Glutamatergic neuron (in vitro differentiated cells): ENCODE data around the gene AP2B1. TPM values are rescaled to one million over a fixed set of nuclear protein-coding genes. Genes with fewer than 3 reads are reported as not detected.
A peak's percentile ranks its signal among the peaks of the same experiment; 100 is the strongest.

Experiments used
- DNase-seq: peaks from one replicate; pipeline ENCODE4 v3.0.0; 2022
- H3K27ac Mint-ChIP-seq: one replicate; pipeline ENCODE4 v1.8.0; 2020; ENCODE audit warnings: mild to moderate bottlenecking, mixed read lengths, inconsistent platforms; ENCODE audit not compliant: unreplicated experiment
- H3K27me3 Mint-ChIP-seq: one replicate; pipeline ENCODE4 v1.8.0; 2020; ENCODE audit warnings: mild to moderate bottlenecking, moderate library complexity, mixed read lengths, inconsistent platforms; ENCODE audit not compliant: unreplicated experiment
- H3K36me3 Mint-ChIP-seq: one replicate; pipeline ENCODE4 v1.8.0; 2020; ENCODE audit warnings: mild to moderate bottlenecking, mixed read lengths, inconsistent platforms; ENCODE audit not compliant: unreplicated experiment
- H3K4me1 Mint-ChIP-seq: one replicate; pipeline ENCODE4 v1.8.0; 2020; ENCODE audit warnings: mild to moderate bottlenecking, low read depth, mixed read lengths, inconsistent platforms; ENCODE audit not compliant: unreplicated experiment
- H3K4me3 Mint-ChIP-seq: one replicate; pipeline ENCODE4 v1.8.0; 2020; ENCODE audit warnings: mild to moderate bottlenecking, mixed read lengths, inconsistent platforms; ENCODE audit not compliant: unreplicated experiment
- H3K9me3 Mint-ChIP-seq: one replicate; pipeline ENCODE4 v1.8.0; 2020; ENCODE audit warnings: mild to moderate bottlenecking, moderate library complexity, mixed read lengths, inconsistent platforms; ENCODE audit not compliant: unreplicated experiment
- total RNA-seq: library from RNA; stranded (reverse); fragmentation: NEBNext Ultra II Directional; extraction: Animal tissue kit (Norgen Biotek cat#: 25700); gene quantifications from one replicate; pipeline ENCODE4 v1.2.1, GENCODE V29; 2021; ENCODE audit not compliant: unreplicated experiment
- TF ChIP-seq, protein P1 (sequence below): fragments of 200-600 bp; sonication (generic); IDR thresholded peaks from one replicate; pipeline ENCODE4 v1.5.0; 2021; ENCODE audit not compliant: partially characterized antibody, unreplicated experiment

Gene AP2B1
- total RNA-seq, 1 donor from 2014 or later = 316 TPM

DNA sequence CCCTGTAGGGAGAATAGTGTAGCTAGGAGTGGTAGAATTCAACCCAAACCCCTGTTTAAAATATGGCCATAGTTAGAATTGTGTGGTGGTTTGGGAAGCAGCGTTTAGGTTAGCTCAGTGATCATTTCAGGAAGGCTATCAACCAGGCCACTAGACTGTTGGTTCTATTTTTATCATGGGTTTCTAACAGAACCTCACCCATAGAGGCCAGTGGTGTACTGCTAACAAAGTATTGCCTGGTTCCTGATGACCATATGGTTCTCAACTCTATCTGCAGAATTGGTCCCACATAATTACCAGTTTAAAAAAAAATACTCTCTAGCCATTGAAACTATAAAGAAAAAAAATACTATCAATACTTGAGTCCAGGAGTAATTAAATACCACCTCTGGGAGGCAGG is 73.8 kb downstream of the AP2B1 start:
- Mint-ChIP-seq H3K9me3 (no peaks in the 10 kb centered on the region), H3K36me3 (no peaks in the 10 kb centered on the region), H3K4me1 (no peaks in the 10 kb centered on the region), H3K27ac (peak overlapping the region; percentile 14), H3K4me3 (no peak overlapping the region), H3K27me3 (no peaks in the 10 kb centered on the region)
- TF ChIP-seq, protein P1, sequence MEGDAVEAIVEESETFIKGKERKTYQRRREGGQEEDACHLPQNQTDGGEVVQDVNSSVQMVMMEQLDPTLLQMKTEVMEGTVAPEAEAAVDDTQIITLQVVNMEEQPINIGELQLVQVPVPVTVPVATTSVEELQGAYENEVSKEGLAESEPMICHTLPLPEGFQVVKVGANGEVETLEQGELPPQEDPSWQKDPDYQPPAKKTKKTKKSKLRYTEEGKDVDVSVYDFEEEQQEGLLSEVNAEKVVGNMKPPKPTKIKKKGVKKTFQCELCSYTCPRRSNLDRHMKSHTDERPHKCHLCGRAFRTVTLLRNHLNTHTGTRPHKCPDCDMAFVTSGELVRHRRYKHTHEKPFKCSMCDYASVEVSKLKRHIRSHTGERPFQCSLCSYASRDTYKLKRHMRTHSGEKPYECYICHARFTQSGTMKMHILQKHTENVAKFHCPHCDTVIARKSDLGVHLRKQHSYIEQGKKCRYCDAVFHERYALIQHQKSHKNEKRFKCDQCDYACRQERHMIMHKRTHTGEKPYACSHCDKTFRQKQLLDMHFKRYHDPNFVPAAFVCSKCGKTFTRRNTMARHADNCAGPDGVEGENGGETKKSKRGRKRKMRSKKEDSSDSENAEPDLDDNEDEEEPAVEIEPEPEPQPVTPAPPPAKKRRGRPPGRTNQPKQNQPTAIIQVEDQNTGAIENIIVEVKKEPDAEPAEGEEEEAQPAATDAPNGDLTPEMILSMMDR = no peak
- DNase-seq = no peak

DNA sequence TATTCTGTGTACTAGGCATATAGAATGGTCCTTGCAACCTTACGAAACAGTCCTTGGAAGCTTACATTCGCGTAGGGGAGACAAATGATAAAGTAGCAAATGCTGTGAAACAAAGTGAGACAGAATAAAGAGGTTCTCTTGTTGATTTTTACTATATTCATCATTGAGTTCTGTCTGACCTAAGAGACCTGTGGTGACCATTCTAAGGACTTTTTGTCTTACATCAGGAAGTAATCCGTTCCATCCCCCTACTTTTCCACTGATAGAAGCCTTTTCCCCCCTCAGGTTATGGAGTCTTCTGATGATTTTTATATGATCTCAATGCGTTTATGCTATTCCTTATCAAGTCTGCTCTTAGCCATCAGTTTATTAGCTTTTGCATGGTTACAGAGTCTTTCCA is 77.6 kb downstream of the AP2B1 start:
- Mint-ChIP-seq H3K4me1 (no peaks in the 10 kb centered on the region), H3K9me3 (no peaks in the 10 kb centered on the region), H3K27me3 (no peaks in the 10 kb centered on the region), H3K36me3 (no peaks in the 10 kb centered on the region), H3K4me3 (no peak overlapping the region), H3K27ac (no peak overlapping the region)
- TF ChIP-seq, protein P1 = no peak
- no peak for DNase-seq

DNA sequence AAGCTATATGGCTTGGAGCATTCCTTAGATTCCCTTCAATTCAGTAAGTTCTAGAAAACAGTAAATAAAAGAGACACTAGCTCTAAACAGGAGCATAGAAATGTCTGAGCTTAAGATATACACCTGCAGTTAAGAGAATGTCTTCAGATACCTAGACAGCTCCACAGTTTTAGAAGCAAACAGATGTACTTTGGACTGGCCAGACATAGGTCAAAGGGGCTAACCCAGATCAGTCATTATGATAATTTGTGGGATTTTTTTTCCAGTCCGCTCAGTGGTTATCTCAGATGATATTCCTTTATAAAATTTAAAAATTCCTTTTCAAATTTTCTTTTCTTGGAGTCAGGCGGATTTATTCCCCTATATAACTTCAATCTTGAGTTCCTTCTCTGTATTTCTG is 78.5 kb downstream of the AP2B1 start:
- no peak for DNase-seq
- TF ChIP-seq, protein P1 = no peak
- Mint-ChIP-seq H3K4me3 (no peak overlapping the region), H3K27me3 (no peaks in the 10 kb centered on the region), H3K36me3 (no peaks in the 10 kb centered on the region), H3K9me3 (no peaks in the 10 kb centered on the region), H3K4me1 (peaks cover under 1% of the 10 kb centered on the region), H3K27ac (no peak overlapping the region)

DNA sequence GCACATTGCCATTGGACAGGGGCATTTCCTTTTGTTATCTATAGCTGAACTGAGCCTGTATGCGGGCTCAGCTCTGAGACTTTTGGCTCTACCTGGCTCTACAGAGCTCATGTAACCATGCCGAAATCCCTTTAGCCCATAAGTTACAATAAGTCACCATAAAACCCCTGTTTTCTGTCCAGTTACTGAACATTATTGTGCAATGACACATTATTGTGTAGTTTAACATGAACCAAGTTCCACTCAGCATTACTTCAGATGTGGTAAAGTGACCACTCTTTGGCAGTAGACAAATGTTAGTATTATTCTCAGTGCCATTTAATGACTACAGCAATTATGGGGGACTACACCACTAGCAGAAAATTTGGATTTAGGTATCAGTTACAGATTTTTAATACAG is 78.9 kb downstream of the AP2B1 start:
- Mint-ChIP-seq H3K27ac (no peak overlapping the region), H3K9me3 (no peaks in the 10 kb centered on the region), H3K27me3 (no peaks in the 10 kb centered on the region), H3K4me3 (no peak overlapping the region), H3K4me1 (peaks cover 2% of the 10 kb centered on the region), H3K36me3 (no peaks in the 10 kb centered on the region)
- DNase-seq = no peak
- TF ChIP-seq, protein P1 = no peak

DNA sequence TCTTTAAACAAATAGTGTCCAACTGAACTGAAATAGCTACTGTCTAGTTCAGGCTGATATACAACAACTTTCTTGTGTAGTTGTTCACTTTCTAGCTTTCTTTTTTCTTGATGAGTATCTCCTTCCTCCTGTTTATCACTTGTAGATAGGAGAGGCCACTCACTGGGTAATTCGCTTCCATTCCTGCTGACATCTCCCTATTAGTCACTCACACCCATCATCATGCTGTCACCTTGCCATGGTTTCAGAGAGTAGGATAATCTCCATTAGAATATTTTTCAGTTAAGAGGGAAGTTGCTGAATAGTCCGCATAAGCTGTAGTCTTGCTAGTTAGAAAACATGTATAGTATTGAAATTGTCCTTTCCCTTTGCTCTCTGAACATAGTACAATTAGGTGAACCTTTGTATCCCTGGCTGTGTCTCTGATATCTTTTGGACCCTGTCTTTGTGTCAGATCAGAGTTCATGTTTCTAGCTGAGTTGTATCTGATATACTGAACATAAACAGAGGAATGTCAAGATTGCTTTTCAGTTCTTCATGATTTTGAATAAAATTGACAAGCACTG is 79.9 kb downstream of the AP2B1 start:
- TF ChIP-seq, protein P1 = no peak
- DNase-seq = no peak
- Mint-ChIP-seq H3K27ac (no peak overlapping the region), H3K4me1 (peaks cover 2% of the 10 kb centered on the region), H3K27me3 (no peaks in the 10 kb centered on the region), H3K4me3 (no peak overlapping the region), H3K36me3 (no peaks in the 10 kb centered on the region), H3K9me3 (no peaks in the 10 kb centered on the region)
